ENCODE measurements around the gene ZNF284. TPM values are rescaled to one million over a fixed set of nuclear protein-coding genes. Genes with fewer than 3 reads are reported as not detected.

The ZNF284 gene
- 0.58 and 1.4 TPM in 2 replicates for total RNA-seq (2014; rRNA removed; shearing (Covaris generic); ENCODE audit: low replicate concordance)

DNA sequence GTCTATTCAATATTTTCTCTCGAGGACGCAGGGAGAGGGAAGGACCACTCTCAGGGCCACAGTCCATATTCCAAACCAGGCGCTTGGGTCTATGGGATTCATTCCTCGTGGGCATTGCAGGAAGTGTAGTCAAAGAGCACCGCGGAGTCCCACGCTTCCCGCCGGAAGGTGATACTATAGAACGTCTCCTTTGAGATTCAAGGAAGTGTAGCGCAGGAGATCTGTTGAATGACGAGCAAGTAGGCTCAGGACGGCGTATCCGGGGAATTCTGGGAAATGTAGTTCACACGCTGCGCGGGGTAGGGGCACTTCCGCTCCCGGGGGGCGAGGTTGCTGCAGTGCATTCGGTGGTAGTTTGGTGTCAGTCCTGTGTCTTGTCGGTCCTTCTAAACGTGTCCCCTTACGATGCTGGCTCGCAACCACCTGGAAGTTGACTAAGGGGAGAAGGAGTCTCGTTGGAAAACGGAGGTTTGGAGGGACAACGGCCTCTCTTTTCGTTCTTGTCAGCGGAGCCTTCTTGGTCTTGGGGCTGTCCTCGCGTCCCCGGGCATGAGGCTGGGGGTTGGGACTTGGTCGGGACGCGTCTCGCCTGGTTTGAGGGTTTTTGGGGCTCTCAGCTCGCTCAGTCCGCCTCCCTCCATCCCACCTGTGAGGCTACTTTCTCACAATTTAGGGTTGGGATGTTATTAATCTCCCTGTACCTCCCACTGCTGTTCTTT, at the start of gene ZNF284:
Gene ZNF284 (plus strand): TSS at position 336 of the 719 bp plus-strand sequence. CDS start 4,231 bp downstream, outside the sequence.
- in situ Hi-C loops (cut with HindIII; ENCODE audit: low pct_unique_long_range_greater_than_20kb, low sequenced_read_pairs), result no loop called here
- DNase-seq (ENCODE audit: low read depth), result peak; percentile 88

DNA sequence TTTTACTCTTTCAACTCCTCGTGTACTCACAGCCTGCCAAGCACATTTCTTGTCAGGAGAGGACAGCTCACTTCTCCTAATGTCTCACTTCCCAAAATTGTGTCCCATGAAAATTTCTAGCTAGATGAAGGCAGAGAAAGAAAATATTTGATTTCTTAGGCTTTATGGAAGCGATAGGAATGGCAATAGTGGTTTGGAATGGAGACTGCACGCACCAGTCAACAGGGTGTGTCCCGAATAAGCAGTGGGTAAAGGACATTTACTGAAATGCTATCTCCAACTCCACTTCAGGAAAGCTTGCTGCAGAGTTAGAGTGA, 47.1 kb upstream of the ZNF284 start:
- in situ Hi-C loops (cut with HindIII; ENCODE audit: low pct_unique_long_range_greater_than_20kb, low sequenced_read_pairs), result no loop called here

DNA sequence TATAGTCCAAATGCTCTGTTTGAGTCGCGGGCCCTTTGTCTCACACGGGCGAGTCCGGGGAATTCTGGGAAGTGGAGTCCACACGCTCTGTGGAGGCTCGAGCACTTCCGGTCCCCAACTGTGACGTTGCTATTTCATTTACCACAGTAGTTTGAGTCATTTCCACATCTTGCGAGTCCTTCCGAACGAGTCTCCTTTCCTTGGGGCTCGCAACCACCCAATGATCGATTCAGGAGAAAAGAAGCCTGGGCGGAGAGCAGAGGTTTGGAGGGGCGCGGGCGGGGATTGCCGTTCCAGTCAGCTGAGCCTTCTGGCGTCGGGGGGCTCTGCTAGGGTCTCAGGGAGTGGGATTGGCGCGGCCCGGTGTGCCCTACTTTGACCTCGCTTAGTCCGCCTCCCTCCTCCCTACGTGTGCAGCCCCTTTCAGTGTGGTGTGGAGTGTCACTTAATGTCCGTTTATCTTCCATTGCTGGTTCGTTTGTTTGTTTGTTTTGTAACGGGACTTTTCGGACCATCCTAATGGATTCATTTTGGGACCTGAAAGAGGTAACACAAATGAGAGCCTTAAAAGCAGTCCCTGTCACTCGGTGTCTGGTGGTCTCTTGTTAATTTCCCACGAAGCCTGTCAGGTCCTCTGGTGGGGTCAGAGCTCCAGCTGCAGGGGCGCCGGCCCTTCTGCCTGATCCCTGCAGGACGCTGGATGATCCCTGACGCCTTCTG, 46.6 kb upstream of the ZNF284 start, which contains the start of gene ZNF222:
Gene ZNF222 (plus strand): TSS at position 163 of the 720 bp plus-strand sequence. CDS start 58 bp downstream, at position 221.
- in situ Hi-C loops (cut with HindIII; ENCODE audit: low pct_unique_long_range_greater_than_20kb, low sequenced_read_pairs), result no loop called here
- DNase-seq (ENCODE audit: low read depth), result peak; percentile 74

More for the DNA sequence above, 47.1 kb upstream of the ZNF284 start:
- no peak for DNase-seq (ENCODE audit: low read depth)

DNA sequence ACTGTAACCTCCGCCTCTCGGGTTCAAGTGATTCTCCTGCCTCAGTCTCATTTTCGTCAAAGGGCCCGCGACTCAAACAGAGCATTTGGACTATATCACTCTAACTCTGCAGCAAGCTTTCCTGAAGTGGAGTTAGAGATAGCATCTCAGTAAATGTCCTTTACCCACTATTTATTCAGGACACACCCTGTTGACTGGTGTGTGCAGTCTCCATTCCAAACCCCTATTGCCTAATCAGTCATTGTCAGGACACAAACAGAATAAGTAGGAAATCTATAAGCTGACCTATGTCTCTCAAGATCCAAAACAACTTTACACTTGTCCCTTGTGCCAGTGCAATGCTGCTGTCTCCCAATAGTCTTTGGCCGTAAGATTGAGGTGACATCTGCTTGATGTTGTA, 45.3 kb upstream of the ZNF284 start:
- DNase-seq (ENCODE audit: low read depth), result no peak
- in situ Hi-C loops (cut with HindIII; ENCODE audit: low pct_unique_long_range_greater_than_20kb, low sequenced_read_pairs), result no loop called here

DNA sequence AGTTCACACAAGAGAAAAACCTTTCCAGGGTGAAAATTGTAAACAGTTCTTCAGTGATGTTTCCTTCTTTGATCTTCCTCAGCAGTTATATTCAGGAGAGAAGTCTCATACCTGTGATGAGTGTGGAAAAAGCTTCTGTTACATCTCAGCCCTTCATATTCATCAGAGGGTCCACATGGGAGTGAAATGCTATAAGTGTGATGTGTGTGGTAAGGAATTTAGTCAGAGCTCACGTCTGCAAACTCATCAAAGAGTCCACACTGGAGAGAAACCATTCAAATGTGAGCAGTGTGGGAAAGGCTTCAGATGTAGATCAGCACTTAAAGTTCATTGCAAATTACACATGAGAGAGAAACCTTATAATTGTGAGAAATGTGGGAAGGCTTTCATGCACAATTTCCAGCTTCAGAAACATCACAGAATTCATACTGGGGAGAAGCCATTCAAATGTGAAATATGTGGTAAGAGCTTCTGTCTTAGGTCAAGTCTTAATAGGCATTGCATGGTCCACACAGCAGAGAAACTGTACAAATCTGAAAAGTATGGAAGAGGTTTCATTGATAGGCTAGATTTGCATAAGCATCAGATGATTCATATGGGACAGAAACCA, 39.9 kb upstream of the ZNF284 start:
- in situ Hi-C loops (cut with HindIII; ENCODE audit: low pct_unique_long_range_greater_than_20kb, low sequenced_read_pairs), result no loop called here
- DNase-seq (ENCODE audit: low read depth), result no peak

DNA sequence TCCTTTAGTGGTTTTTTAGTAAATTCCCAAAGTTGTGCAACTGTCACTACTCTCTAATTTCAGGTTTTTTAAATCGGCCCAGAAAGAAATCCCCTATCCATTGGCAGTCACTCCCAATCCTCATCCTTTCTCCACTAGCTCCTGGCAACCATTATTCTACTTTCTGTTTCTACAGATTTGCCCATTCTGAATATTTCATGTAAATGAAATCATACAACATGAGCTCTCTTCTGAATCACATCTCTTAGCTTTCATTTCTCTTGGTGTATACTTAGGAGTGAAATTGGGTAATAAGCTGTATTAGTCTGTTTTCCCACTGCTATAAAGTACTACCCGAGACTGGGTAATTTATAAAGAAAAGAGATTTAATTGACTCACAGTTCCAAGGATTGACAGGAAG, 29.8 kb upstream of the ZNF284 start:
- in situ Hi-C loops (cut with HindIII; ENCODE audit: low pct_unique_long_range_greater_than_20kb, low sequenced_read_pairs), result no loop called here
- DNase-seq (ENCODE audit: low read depth), result no peak

DNA sequence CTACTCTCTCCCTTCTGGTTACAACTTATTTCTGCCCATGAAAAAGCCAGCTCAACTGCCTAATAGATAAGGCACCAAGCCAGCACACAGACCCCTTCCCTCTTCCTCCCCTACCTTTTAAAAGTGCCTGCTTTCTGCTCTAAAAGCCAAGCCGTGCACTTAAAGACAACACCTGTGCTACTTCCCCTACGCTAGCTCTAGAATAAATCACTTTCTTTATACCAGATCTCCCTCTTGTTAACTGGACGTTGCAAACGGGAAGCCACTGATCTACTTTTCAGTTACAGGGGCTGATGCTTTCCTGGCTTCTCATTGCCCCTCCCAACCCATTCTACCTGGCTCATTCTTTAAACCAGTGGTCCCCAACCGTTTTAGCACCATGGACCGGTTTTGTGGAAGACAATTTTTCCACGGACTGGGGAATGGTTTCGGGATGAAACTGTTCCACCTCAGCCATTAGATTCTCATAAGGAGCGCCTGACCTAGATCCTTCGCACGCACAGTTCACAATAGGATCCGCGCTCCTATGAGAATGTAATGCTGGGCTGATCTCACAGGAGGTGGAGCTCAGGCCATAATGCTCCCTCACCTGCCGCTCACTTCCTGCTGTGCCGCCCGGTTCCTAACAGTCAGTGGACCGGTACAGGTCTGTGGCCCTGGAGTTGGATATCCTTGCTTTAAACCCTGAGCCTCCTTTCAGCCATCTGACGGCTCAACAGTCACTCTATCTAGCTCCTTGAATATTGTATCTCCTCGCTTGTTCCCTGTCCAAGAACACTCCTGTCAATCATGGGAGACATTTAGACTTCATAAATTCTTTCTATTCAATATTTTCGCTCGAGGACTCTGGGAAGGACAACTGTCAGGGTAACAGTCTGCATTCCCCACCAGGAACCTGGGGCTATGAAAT, 21.0 kb upstream of the ZNF284 start:
- no peak for DNase-seq (ENCODE audit: low read depth)
- in situ Hi-C loops (cut with HindIII; ENCODE audit: low pct_unique_long_range_greater_than_20kb, low sequenced_read_pairs), result no loop called here

DNA sequence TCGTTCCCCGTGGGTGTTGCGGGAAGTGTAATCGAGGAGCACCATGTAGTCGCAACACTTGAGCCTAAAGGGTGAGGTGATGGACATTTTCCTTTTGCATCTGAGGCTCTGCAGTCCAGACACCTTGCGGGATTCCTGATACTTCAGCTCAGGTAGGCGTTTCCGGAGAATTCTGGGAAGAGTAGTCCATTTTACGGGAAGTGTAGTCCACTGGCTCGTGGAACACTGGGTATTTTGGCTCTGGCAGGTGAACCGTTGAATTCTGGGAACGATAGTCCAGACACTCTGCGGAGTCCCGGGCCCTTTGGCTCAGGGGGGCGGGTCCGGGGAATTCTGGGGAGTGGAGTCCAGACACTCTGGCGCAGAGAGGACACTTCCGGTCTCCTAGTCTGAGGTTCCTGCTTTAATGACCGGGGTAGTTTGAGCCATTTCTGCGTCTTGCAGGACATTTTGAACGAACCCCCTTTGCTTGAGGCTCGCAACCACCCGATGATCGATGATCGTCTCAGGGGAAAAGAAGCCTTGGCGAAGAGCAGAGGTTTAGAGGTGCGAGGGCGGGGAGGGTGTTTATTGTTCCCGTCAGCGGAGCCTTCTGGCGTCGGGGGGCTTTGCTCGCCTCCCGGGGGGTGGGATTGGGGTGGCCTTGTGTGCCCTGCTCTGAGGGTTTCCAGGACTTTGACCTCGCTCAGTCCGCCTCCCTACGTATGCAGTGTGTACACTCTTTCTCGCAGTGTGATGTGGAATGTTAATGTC, 20.1 kb upstream of the ZNF284 start, which contains the start of gene ZNF223:
Gene ZNF223 (plus strand): TSS at position 387 of the 753 bp plus-strand sequence. CDS start 3,141 bp downstream, outside the sequence.
- peak; percentile 90 for DNase-seq (ENCODE audit: low read depth)
- in situ Hi-C loops (cut with HindIII; ENCODE audit: low pct_unique_long_range_greater_than_20kb, low sequenced_read_pairs), result no loop called here

DNA sequence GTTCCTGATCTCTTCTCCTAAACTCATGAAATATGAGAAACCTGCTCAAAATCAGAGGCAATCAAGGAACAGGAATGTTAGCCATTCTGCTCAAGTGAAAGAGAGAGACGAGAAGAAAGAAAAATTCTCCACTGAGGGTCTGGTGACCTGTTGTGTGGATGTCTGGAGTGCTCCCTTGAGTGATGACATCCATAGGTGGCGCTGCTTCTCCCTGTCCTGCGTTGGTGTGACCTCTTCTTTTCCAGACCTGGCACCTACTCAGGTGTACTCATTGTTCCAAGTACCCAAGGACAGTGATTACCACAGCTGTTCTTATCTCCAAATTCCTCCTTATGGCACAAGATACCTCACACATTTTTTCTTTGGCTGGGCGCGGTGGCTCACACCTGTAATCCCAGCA, 16.1 kb upstream of the ZNF284 start:
- DNase-seq (ENCODE audit: low read depth), result no peak
- in situ Hi-C loops (cut with HindIII; ENCODE audit: low pct_unique_long_range_greater_than_20kb, low sequenced_read_pairs), result no loop called here

DNA sequence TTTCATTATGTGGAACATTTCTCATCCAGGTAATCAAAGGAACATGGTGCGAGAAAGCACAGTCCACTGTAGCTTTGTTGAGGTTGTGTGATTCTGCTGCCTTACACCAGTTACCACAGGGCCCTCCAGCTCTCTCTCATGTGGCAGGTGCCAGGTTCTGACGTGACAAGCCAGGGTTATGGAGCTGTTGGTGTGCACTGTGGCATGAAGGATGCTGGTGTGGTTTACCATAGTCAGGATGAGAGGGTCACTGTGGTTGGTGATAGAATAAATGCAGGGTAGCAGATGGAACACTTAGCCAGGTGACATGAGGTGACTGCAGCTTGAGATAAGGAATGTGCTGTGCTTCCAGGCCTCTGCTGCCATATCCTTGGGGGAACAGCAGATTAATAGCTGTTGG, 12.7 kb upstream of the ZNF284 start:
- DNase-seq (ENCODE audit: low read depth), result no peak
- in situ Hi-C loops (cut with HindIII; ENCODE audit: low pct_unique_long_range_greater_than_20kb, low sequenced_read_pairs), result no loop called here

DNA sequence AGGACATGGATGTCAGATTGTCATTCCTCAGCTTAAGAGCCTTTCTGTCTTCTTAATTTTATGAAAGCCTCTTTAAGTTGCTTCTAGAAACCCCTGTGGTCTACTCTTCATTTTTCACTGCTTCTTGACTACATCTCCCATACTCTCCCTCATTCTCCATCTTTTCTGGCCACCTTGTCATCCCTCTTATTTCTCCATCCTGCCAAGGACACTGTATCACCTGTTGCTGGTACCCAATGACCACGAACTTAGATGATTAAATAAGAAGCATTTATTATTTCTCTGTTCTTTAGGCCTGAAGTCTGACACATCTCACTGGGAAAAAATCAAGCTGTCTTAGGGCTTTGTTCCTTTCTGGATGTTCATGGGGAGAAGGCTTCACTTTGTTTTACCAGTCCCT, 10.9 kb upstream of the ZNF284 start:
- DNase-seq (ENCODE audit: low read depth), result no peak
- in situ Hi-C loops (cut with HindIII; ENCODE audit: low pct_unique_long_range_greater_than_20kb, low sequenced_read_pairs), result no loop called here

DNA sequence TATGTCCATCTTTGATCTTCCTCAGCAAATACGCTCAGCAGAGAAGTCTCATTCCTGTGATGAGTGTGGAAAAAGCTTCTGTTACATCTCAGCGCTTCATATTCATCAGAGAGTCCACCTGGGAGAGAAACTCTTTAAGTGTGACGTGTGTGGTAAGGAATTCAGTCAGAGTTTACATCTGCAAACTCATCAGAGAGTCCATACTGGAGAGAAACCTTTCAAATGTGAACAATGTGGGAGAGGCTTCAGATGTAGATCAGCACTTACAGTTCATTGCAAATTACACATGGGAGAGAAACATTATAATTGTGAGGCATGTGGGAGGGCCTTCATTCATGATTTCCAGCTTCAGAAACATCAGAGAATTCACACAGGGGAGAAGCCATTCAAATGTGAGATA, 5.7 kb upstream of the ZNF284 start:
- DNase-seq (ENCODE audit: low read depth), result no peak
- in situ Hi-C loops (cut with HindIII; ENCODE audit: low pct_unique_long_range_greater_than_20kb, low sequenced_read_pairs), result no loop called here

DNA sequence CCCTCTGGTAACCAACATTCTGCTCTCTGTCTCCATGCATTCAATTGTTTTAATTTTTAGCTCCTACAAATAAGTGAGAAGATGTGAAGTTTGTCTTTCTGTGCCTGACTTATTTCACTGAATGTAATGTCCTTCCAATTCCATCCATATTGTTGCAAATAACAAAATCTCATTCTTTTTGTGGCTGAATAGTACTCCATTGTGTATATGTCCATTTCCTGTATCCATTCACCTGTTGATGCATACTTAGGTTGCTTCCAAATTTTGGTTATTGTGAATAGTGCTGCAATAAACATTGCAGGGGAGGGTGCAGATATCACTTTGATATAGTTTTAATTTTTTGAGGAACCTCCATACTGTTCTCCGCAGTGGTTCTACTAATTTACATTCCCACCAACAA, 2.5 kb upstream of the ZNF284 start:
- no peak for DNase-seq (ENCODE audit: low read depth)
- in situ Hi-C loops (cut with HindIII; ENCODE audit: low pct_unique_long_range_greater_than_20kb, low sequenced_read_pairs), result no loop called here

DNA sequence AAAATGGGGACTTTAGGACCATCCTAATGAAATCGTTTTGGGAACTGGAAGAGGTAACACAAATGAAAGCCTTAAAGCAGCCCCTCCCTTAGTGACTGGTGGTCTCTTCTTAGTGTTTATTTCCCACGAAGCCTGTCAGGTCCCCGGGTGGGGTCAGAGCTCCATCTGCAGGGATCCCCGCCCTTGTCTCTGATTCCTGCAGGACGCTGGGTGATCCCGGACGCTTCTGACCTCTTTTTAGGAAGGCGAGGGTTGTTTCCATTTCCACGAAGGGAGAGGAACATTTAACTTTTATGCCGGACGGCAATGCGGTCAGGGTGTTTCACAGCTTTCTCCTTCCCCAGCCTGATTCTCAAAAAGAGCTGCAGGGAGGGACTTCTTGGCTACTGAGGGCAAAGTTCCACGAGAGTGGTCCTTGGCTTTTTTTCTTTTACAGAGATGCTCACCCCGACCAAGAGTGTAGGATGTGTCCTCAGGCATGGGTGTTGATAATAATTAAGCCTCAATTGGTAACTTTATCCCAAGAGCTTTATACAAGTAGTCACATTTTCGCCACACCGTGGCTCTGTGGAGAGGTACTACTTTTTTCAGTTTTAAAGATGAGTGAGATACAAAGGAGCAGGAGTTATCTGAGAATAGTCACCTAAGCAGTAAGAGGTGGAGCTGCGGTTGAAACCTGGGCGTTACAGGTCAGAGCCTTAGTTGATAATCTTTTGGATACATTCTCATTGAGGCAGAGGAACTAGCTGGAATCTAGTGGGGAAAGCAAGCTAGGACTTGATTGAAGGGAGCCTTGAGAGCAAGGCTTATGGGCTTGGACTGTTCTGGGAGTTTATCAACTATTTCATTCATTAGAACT, 813 bp downstream of the ZNF284 start:
- in situ Hi-C loops (cut with HindIII; ENCODE audit: low pct_unique_long_range_greater_than_20kb, low sequenced_read_pairs), result no loop called here
- DNase-seq (ENCODE audit: low read depth), result peak; percentile 27

DNA sequence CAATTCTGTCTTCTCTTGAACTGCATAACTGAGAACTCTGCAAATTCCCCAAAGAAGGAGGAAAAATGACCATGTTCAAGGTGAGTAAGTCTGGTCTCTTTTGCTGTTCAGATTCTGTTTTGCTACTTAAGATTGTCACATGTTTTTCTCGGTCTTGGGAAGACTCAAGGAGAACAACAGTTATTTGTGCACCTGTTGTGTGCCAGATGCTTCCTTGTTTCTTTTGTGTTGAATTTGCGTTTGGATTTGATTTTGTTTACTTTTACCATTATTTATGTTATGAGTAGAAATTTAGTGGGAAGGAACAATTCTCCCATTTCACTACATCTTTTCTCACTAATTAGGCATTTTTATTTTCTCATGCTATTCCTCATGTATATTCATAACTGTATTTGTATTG, 4.4 kb downstream of the ZNF284 start:
- in situ Hi-C loops (cut with HindIII; ENCODE audit: low pct_unique_long_range_greater_than_20kb, low sequenced_read_pairs), result no loop called here
- no peak for DNase-seq (ENCODE audit: low read depth)

DNA sequence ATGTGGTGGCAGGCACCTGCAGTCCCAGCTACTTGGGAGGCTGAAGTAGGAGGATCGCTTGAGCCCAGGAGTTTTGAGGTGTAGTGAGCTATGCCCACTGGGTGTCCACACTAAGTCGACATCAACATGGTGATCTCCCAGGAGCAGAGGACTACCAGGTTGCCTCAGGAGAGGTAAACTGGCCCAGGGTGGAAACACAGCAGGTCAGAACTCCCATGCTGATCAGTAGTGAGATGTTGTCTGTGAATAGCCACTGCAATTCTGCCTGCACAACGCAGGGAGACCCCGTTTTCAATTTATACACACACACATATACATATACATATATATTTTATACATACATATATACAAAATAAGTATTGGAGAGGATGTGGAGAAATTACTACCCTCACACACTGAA, 20.1 kb downstream of the ZNF284 start:
- in situ Hi-C loops (cut with HindIII; ENCODE audit: low pct_unique_long_range_greater_than_20kb, low sequenced_read_pairs), result no loop called here
- no peak for DNase-seq (ENCODE audit: low read depth)
